HCT116 (cell line): Measurements from ENCODE around the gene RASL12. TPM values are rescaled to one million over a fixed set of nuclear protein-coding genes. Genes with fewer than 3 reads are reported as not detected.

ENCODE experiments used
- ATAC-seq: fragments of 200-7000 bp; cut with Tn5 transposase; 2 replicates; pipeline ENCODE4 v1.9.1; 2020; ENCODE audit warnings: mild to moderate bottlenecking, moderate library complexity
- BruUV-seq: library from RNA; stranded (reverse); fragments of 400-500 nt; replicated peaks from 2 replicates; lab custom pipeline; 2021; lab: Mats Ljungman, UMichigan
- CTCF ChIA-PET: fragments of 300-600 bp; sonication (Branson Sonifier 250); formaldehyde crosslinking; loops from one replicate; lab custom pipeline; 2021; ENCODE audit warnings: antibody characterized with exemption; lab: Charles Lee
- POLR2A ChIA-PET: fragments of 300-600, 350-600 bp; sonication (Branson Sonifier 250); formaldehyde crosslinking; loops from one replicate; lab custom pipeline; 2021; ENCODE audit warnings: antibody characterized with exemption; lab: Charles Lee
- RAD21 ChIA-PET, 2 experiments: fragments of 300-600 bp; sonication (Branson Sonifier 250); formaldehyde crosslinking; loops; one replicate each; lab custom pipeline; 2023; ENCODE audit warnings: low total read pairs in 2 of 2; ENCODE audit not compliant: uncharacterized antibody in 2 of 2, unreplicated experiment in 2 of 2, low non-redundant PET in 1 of 2; lab: Charles Lee
- DNase-seq: peaks from one replicate; pipeline ENCODE4 v3.0.0-alpha.2; 2010; ENCODE audit warnings: low read depth, low spot score
- H2AFZ ChIP-seq: fragments of 200-600 bp; shearing (Covaris generic), sonication (generic); 2 replicates; pipeline ENCODE4 v1.6.1; 2017; ENCODE audit warnings: low read depth, mixed run types, mixed read lengths, antibody characterized with exemption, low read length; ENCODE audit not compliant: poor library complexity, severe bottlenecking
- H3K27ac ChIP-seq: 2 replicates; pipeline ENCODE4 v1.5.1; 2012; ENCODE audit warnings: low read depth, low read length
- H3K27me3 ChIP-seq: fragments of 200-600 bp; sonication (generic); 2 replicates; pipeline ENCODE4 v1.6.1; 2016; ENCODE audit warnings: mixed run types, low read length, mixed read lengths; ENCODE audit not compliant: insufficient read depth
- H3K36me3 ChIP-seq, 2 experiments: fragments of 200-500 bp in 1 of 2; fragments of 200-600 bp in 1 of 2; sonication (Bioruptor generic) in 1 of 2; sonication (generic) in 1 of 2; 2 replicates each; pipeline versions ENCODE4 v1.5.1 to v1.6.1; 2014 to 2016; ENCODE audit warnings: low read length in 2 of 2, inconsistent platforms in 1 of 2, mixed read lengths in 1 of 2, mixed run types in 1 of 2; ENCODE audit not compliant: insufficient read depth in 2 of 2, control insufficient read depth in 1 of 2
- H3K4me1 ChIP-seq, 2 experiments: fragments of 200-600 bp in 1 of 2; sonication (generic) in 1 of 2; 2 replicates each; pipeline versions ENCODE4 v1.5.1 to v1.6.1; 2012 to 2017; ENCODE audit warnings: low read length in 2 of 2, inconsistent platforms in 1 of 2, mild to moderate bottlenecking in 1 of 2, mixed read lengths in 1 of 2, mixed run types in 1 of 2, moderate library complexity in 1 of 2; ENCODE audit not compliant: insufficient read depth in 2 of 2, control insufficient read depth in 1 of 2
- H3K4me2 ChIP-seq: fragments of 200-600 bp; sonication (generic); 2 replicates; pipeline ENCODE4 v1.6.1; 2017; ENCODE audit warnings: mixed run types, low read length, mixed read lengths
- H3K4me3 ChIP-seq, 2 experiments: fragments of 200-600 bp in 1 of 2; sonication (generic) in 1 of 2; replicated peaks in 1 of 2; 2 replicates each; pipeline ENCODE4 v1.5.1; 2011 to 2016; ENCODE audit warnings: low read length in 2 of 2, control low read depth in 1 of 2, low read depth in 1 of 2, mild to moderate bottlenecking in 1 of 2, mixed read lengths in 1 of 2, mixed run types in 1 of 2
- H3K79me2 ChIP-seq: fragments of 200-600 bp; sonication (generic); 2 replicates; pipeline ENCODE4 v1.6.1; 2017; ENCODE audit warnings: mild to moderate bottlenecking, mixed run types, low read length, moderate library complexity, mixed read lengths; ENCODE audit not compliant: insufficient read depth
- H3K9ac ChIP-seq: fragments of 200-600 bp; sonication (generic); 2 replicates; pipeline ENCODE4 v1.6.1; 2016; ENCODE audit warnings: low read length, mixed read lengths
- H3K9me2 ChIP-seq: fragments of 200-600 bp; sonication (generic), shearing (Covaris generic); 2 replicates; pipeline ENCODE4 v1.6.1; 2017; ENCODE audit warnings: mixed run types, mild to moderate bottlenecking, moderate library complexity; ENCODE audit not compliant: insufficient read depth
- H3K9me3 ChIP-seq, 2 experiments: fragments of 200-500 bp in 1 of 2; fragments of 200-600 bp in 1 of 2; sonication (Bioruptor generic) in 1 of 2; sonication (generic) in 1 of 2; 2 replicates each; pipeline ENCODE4 v1.6.1; 2014 to 2017; ENCODE audit warnings: low read length in 2 of 2, mixed read lengths in 2 of 2, inconsistent platforms in 1 of 2, low read depth in 1 of 2, mild to moderate bottlenecking in 1 of 2, mixed run types in 1 of 2, moderate library complexity in 1 of 2; ENCODE audit not compliant: control insufficient read depth in 1 of 2, insufficient read depth in 1 of 2
- H4K20me1 ChIP-seq: fragments of 200-600 bp; sonication (generic), shearing (Covaris generic); 2 replicates; pipeline ENCODE4 v1.6.1; 2017; ENCODE audit warnings: mixed run types, mild to moderate bottlenecking, moderate library complexity; ENCODE audit not compliant: insufficient read depth
- CEBPB ChIP-seq: IDR thresholded peaks from 2 replicates; pipeline ENCODE4 v1.6.1; 2012; ENCODE audit warnings: low read depth
- ELF1 ChIP-seq: IDR thresholded peaks from 2 replicates; pipeline ENCODE4 v1.6.1; 2012; ENCODE audit warnings: low read depth, borderline replicate concordance
- EZH2 ChIP-seq: fragments of 200-600 bp; sonication (generic); IDR thresholded peaks from 2 replicates; pipeline ENCODE4 v1.6.1; 2017; ENCODE audit warnings: antibody characterized with exemption, mixed run types
- EZH2phosphoT487 ChIP-seq: fragments of 200-600 bp; IDR thresholded peaks from 2 replicates; pipeline ENCODE4 v1.6.1; 2018; ENCODE audit warnings: antibody characterized with exemption, borderline replicate concordance
- FOSL1 ChIP-seq: IDR thresholded peaks from 2 replicates; pipeline ENCODE4 v1.6.1; 2012; ENCODE audit warnings: low read depth
- JUND ChIP-seq: IDR thresholded peaks from 2 replicates; pipeline ENCODE4 v1.6.1; 2012
- POLR2A ChIP-seq: IDR thresholded peaks from 2 replicates; pipeline ENCODE4 v1.7.0; 2011; ENCODE audit warnings: borderline replicate concordance; ENCODE audit not compliant: insufficient read depth, insufficient read length; ENCODE audit errors: extremely low read depth
- SP1 ChIP-seq: IDR thresholded peaks from 2 replicates; pipeline ENCODE4 v1.6.1; 2012; ENCODE audit warnings: low read depth
- YY1 ChIP-seq: IDR thresholded peaks from 2 replicates; pipeline ENCODE4 v1.6.1; 2011; ENCODE audit warnings: low read length, low read depth, moderate library complexity, mild to moderate bottlenecking; ENCODE audit not compliant: insufficient replicate concordance; ENCODE audit errors: extremely low read depth
- ZFX ChIP-seq: fragments of 450-650 bp; IDR thresholded peaks from 2 replicates; pipeline ENCODE4 v1.6.1; 2017
- ZNF274 ChIP-seq: fragments of 200-500 bp; sonication (Bioruptor generic); IDR thresholded peaks from 2 replicates; pipeline ENCODE4 v1.6.1; 2014; ENCODE audit warnings: mild to moderate bottlenecking, low read depth, low read length, inconsistent platforms
- intact Hi-C: fragments of 100-400 bp; cut with micrococcal nuclease; formaldehyde crosslinking; loops from 2 replicates; pipeline ENCODE4 v1.10.0; 2022
- total RNA-seq: library from RNA; stranded (reverse); gene quantifications from one replicate; pipeline ENCODE4 v1.2.1, GENCODE V29; 2021; ENCODE audit not compliant: unreplicated experiment
- TF ChIP-seq, protein P1 (sequence below): IDR thresholded peaks from 2 replicates; pipeline ENCODE4 v1.6.1; 2012
- TF ChIP-seq, protein P2 (sequence below): IDR thresholded peaks from 2 replicates; pipeline ENCODE4 v1.6.1; 2012; ENCODE audit warnings: low read depth
- TF ChIP-seq, protein P3 (sequence below): IDR thresholded peaks from 2 replicates; pipeline ENCODE4 v1.6.1; 2012
- TF ChIP-seq, protein P4 (sequence below), 3 experiments: fragments of 200-600 bp in 1 of 3; sonication (generic) in 1 of 3; IDR thresholded peaks in 2 of 3; conservative IDR thresholded peaks in 1 of 3; 2 replicates each; pipeline ENCODE4 v1.5.1; 2012 to 2017; ENCODE audit warnings: low read depth in 2 of 3, low read length in 2 of 3, antibody characterized with exemption in 1 of 3, borderline replicate concordance in 1 of 3, control low read depth in 1 of 3, mild to moderate bottlenecking in 1 of 3, mixed read lengths in 1 of 3, mixed run types in 1 of 3, moderate library complexity in 1 of 3; ENCODE audit not compliant: insufficient read depth in 1 of 3

The RASL12 gene
- total RNA-seq, 1 experiment from 2014 or later: 0.25 TPM

DNA sequence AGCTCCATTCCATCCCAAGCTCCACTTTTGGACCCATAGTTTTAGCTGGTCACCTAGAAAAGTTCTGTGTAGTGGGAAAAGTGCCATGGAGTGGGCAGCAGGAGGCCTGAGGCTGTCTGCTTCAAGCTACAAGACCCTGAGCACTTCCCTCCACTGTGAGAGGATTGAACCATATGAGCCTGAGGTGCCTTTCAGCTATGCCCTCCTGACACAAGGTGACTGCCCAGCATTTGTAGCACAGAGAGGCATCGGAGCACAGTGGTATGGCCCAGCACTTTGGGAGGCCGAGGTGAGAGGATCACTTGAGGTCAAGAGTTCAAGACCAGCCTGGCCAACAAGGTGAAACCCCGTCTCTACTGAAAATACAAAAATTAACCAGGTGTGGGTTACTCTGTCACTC lies 4.8 kb upstream of the RASL12 start:
- TF ChIP-seq, protein P1, sequence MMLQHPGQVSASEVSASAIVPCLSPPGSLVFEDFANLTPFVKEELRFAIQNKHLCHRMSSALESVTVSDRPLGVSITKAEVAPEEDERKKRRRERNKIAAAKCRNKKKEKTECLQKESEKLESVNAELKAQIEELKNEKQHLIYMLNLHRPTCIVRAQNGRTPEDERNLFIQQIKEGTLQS: no peak
- no peak for TF ChIP-seq ZFX
- TF ChIP-seq, protein P2, sequence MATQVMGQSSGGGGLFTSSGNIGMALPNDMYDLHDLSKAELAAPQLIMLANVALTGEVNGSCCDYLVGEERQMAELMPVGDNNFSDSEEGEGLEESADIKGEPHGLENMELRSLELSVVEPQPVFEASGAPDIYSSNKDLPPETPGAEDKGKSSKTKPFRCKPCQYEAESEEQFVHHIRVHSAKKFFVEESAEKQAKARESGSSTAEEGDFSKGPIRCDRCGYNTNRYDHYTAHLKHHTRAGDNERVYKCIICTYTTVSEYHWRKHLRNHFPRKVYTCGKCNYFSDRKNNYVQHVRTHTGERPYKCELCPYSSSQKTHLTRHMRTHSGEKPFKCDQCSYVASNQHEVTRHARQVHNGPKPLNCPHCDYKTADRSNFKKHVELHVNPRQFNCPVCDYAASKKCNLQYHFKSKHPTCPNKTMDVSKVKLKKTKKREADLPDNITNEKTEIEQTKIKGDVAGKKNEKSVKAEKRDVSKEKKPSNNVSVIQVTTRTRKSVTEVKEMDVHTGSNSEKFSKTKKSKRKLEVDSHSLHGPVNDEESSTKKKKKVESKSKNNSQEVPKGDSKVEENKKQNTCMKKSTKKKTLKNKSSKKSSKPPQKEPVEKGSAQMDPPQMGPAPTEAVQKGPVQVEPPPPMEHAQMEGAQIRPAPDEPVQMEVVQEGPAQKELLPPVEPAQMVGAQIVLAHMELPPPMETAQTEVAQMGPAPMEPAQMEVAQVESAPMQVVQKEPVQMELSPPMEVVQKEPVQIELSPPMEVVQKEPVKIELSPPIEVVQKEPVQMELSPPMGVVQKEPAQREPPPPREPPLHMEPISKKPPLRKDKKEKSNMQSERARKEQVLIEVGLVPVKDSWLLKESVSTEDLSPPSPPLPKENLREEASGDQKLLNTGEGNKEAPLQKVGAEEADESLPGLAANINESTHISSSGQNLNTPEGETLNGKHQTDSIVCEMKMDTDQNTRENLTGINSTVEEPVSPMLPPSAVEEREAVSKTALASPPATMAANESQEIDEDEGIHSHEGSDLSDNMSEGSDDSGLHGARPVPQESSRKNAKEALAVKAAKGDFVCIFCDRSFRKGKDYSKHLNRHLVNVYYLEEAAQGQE: no peak
- TF ChIP-seq, protein P3, sequence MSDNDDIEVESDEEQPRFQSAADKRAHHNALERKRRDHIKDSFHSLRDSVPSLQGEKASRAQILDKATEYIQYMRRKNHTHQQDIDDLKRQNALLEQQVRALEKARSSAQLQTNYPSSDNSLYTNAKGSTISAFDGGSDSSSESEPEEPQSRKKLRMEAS: no peak
- TF ChIP-seq ELF1: no peak
- no peak for TF ChIP-seq POLR2A
- no peak for TF ChIP-seq EZH2phosphoT487
- no peak for TF ChIP-seq EZH2
- TF ChIP-seq CEBPB: no peak
- no peak for TF ChIP-seq ZNF274
- TF ChIP-seq, protein P4, sequence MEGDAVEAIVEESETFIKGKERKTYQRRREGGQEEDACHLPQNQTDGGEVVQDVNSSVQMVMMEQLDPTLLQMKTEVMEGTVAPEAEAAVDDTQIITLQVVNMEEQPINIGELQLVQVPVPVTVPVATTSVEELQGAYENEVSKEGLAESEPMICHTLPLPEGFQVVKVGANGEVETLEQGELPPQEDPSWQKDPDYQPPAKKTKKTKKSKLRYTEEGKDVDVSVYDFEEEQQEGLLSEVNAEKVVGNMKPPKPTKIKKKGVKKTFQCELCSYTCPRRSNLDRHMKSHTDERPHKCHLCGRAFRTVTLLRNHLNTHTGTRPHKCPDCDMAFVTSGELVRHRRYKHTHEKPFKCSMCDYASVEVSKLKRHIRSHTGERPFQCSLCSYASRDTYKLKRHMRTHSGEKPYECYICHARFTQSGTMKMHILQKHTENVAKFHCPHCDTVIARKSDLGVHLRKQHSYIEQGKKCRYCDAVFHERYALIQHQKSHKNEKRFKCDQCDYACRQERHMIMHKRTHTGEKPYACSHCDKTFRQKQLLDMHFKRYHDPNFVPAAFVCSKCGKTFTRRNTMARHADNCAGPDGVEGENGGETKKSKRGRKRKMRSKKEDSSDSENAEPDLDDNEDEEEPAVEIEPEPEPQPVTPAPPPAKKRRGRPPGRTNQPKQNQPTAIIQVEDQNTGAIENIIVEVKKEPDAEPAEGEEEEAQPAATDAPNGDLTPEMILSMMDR (IDR thresholded peaks at IDR 0.05 in 2 of 3, conservative IDR thresholded peaks at IDR 0.05 in 1 of 3; ENCODE audit: borderline replicate concordance in 1 of 3, insufficient read depth in 1 of 3, low read depth in 2 of 3, low read length in 2 of 3): no peak
- TF ChIP-seq FOSL1: no peak
- TF ChIP-seq YY1: no peak
- no peak for TF ChIP-seq JUND
- TF ChIP-seq SP1: no peak
- intact Hi-C loops: no loop called here
- DNase-seq (no peak), ATAC-seq (no peak)
- ChIA-PET RAD21 (no interaction called here), POLR2A (no interaction called here), CTCF (no interaction called here)
- no peak overlapping the region for H3K4me2 ChIP-seq
- no peak overlapping the region for H2AFZ ChIP-seq
- no peaks in the 10 kb centered on the region for H3K9me3 ChIP-seq
- no peak overlapping the region for H3K27ac ChIP-seq
- H3K9ac ChIP-seq: no peak overlapping the region
- H3K4me3 ChIP-seq: no peak overlapping the region
- H3K79me2 ChIP-seq: no peaks in the 10 kb centered on the region
- H4K20me1 ChIP-seq: no peaks in the 10 kb centered on the region
- H3K4me1 ChIP-seq: peaks cover 0 to under 1% of the 10 kb centered on the region in 2 experiments; a peak in 1 of 4 replicates
- H3K36me3 ChIP-seq: no peaks in the 10 kb centered on the region
- no peaks in the 10 kb centered on the region for H3K27me3 ChIP-seq
- BruUV-seq: no TSS peak
- no peaks in the 10 kb centered on the region for H3K9me2 ChIP-seq
